NCI-H1092 treated with DMSO at 0.1 percent for 48 hours (cell line): Measurements from ENCODE around the gene TMEM114.

Experiments
- DNase-seq: peaks from one replicate; lab custom pipeline; 2025; lab: John Stamatoyannopoulos, UW

The TMEM114 gene

DNA sequence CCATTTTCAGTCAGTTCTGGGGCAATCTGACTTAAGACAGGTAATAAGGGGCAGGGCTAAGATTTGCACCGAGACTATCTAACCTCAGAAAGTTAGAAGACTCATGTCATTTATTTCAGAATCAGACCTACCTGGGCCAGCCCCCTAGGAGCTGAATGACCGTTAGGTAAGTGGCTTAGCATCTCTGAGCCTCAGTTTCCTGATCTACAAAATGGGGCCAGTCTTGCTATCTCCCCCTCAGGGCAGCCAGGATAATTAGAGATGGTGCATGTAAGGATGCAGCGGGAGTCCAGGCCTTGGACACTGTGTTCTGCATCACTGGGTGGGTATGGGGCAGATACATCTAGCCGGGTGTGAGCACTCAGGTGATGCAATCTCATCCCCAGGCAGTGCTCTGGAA lies 20.8 kb upstream of the TMEM114 start:
- no peak for DNase-seq

DNA sequence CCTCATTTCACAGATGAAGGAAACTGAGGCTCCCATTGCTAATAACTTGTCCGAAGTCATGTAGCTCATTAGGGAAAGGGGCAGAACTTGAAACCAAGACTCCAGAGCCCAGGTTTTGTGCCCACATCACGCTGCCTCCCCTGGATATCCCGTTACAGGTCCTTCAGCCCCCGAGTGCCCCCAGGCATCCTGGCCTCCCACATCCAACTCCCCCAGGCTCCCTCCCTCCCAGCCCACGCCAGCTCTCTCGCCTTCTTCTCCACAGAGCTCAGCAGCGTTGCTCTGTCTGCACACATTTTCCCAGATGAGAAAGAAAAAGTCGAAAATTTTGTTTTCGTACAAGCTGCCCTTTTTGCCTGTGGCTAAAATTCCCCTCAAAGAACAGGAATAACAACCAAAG lies 16.9 kb upstream of the TMEM114 start:
- DNase-seq = no peak

DNA sequence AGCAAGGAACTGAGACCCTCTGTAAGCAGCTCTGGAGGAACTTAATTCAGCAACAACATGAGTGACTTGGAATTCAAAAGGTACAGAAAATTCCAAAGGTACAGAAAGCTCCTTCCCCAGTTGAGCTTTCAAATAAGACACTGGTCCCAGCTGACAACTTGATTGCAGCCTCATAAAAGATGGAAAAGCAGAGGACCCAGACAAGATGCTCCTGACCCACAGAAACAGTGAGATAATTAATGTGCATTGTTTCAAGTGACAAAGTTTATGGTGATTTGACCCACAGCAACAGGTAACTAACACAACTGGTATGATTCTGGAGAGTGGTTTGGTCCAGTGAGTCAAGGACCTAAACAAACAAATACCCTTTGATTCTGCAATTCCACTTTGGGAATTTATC lies 15.2 kb upstream of the TMEM114 start:
- DNase-seq = no peak

DNA sequence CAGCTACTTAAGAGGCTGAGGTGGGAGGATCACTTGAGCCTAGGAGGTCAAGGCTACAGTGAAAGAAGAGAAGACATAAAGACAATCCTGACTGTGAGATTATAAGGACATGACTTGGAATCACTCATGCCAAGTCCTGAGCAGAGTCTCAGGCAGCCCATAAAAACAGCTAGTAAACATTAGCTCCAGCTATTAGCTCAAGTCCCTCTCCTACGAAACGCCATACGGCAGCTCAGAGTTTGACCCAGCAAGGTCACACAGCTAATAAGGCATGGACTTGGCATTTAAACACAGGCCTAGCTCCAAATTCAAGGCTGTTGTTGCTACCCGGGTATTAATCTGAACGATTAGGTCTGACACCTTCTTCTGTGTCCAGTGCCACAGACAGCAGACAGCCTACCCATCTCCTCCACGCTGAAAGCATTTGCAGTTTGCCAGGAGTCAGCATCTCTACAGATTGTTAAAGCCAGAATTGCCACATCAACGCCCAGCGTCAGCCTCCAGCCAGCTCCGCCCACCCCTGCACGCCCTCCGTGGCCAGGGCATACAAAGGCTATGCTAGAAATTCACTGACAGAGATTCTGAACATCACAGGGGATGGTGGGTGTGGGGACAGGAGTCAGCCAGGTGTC lies 9.9 kb upstream of the TMEM114 start:
- no peak for DNase-seq

DNA sequence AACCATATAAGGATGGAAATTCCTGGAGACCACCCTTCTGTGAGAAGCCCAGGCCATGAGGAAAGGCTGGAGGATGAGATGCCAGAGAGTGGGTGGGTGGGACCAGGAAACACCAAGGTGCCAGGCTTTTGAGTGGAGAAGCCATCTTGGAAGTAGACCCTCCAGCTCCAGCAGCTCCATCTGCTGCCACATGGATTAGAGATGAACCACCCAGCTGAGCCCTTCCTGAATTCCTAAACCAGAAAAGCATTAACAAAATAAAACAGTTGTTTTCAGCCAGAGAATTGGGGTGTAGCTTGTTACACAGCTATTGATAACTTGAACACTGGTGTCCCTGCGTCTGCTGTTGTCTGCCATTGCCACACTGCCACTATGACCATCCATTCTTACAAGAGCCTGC lies 6.3 kb upstream of the TMEM114 start:
- DNase-seq = no peak

DNA sequence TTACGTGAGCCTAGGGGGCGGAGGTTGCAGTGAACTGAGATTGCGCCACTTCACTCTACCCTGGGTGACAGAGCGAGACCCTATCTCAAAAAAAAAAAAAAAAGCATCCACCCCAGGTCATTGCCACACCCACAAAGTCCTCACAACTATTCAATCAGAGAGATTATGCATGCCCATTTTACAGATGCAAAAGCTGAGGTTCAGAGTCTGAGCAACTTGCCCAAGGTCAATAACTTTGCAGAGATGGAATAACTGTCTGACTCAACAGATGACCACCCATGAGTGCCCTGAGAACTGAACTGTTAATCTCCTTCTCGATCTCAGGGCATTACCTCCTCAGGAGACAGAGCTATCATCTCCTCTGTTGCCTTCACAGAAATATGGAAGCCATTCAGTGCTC lies 5.5 kb upstream of the TMEM114 start:
- no peak for DNase-seq

DNA sequence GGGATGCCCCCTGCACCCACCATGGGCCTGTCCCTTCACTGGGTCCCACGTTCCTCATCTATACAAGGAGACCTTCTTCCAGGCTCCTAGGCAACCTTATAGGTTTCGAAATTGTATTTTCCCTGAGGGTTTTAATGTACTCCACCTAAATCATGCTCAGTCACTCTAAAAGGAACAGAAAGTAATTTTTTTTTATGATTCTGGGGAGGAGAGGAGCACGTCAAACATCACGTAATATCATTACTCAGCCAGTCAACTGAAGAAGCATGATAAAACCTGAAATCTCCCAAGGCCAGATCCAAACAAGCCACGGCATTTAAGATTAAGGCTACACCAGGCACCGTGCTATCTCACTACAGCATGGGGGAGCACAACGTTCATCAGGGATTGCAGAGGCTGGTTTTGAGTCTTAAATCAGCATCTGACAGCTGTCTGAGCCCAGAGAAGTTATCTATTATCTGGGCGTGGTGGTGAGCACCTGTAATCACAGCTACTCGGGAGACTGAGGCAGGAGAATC lies 3.9 kb upstream of the TMEM114 start:
- no peak for DNase-seq

DNA sequence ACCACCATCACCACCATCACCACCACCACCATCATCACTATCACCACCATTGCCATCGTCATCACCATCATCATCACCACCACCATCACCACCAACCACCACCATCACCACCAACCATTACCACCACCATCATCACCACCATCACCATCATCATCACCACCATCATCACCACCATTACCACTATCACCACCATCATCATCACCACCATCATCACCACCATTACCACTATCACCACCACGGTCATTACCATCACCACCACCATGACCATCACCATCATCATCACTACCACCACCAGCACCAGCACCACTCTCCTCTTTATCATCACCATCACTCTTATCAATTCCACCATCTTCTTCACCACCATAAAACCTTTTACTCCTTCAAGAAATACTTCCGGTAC lies 1.1 kb upstream of the TMEM114 start:
- no peak for DNase-seq

DNA sequence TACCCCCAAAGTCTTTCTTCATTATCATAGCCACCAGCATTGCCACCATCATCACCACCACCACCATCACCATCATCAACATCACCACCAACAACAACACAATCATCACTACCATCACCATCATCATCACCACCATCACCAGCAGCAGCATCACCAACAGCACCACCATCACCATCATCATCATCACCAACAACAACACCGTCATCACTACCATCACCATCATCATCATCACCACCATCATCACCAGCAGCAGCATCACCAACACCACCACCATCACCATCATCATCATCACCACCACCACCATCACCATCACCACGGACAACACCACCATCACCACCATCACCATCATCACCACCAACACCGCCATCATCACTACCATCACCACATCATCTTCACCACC lies 500 bp upstream of the TMEM114 start:
- DNase-seq = no peak

DNA sequence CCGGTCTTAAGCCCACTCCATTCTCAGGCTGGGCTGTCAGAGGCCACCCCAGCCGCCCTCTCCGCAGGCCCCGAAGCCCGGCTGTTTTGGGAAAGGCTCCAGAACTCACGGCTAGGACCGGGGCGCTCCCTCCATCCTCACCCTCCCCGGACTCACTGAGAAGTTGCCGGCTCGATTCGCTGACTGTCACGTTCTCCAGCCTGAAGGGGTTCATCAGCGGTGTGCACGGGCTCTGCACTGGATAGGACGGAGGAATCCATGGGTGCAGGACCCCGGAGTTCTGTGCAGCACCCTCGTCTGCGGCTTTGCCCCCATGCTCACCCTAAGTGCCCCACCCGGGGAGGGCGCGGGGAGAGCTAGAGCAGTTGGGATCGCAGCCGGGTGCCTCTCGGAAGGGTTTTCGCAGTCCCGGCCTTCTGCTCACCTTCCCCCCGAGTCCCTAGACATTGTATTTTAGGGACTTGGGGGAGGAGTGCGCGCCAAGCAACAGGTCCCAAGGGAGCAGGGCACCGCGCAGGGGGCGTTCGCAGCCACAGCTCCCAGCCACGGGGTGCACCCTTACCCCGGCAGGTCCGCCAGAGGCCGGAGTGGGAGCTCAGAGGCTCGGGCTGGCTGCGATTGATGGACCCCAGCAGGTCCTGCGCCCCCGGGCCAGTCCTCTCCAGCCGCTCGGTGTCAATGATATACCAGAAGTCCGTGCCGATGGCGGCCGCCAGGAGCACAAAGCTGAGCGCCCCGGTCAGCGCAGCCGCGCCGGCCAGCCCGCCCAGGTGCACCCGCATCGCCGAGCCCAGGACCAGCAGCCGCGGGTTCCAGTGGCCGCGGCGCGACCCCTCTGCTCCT lies 1.0 kb downstream of the TMEM114 start:
- no peak for DNase-seq

DNA sequence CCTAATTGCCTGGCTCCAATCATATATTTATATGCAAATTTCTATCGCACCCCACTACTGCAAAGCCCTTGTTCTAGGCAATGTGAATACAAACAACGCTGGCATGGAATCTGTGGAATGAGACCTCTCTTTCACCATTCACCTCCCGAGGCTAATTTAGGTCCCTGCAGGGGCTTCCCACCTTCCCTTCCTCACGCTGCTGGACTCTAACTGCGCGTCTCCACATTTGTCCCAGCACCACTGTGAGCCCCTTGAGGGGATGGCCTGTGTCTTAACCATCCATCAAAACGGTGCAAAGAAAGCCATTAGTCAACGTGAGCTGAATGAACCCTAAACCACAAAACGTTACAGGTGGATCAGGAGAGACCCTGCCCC lies 1.6 kb downstream of the TMEM114 start:
- DNase-seq = no peak

DNA sequence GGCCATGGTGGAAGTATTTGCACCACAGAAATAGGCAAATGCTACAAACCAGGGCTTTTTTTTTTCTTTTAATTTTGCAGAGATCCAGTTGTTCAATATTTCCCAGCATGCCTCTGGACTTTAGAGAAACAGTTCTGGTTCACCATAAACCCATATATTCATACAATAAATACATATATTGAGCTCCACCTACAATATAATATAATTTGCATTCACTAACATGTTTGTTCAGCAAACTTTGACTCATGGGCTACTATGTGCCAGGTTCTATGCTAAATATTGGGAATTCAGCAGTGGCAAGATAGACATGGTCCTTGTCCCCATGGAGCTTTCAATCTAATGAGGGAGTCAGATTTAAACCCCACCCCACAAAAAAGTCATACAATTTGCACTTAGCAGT lies 3.2 kb downstream of the TMEM114 start:
- no peak for DNase-seq

DNA sequence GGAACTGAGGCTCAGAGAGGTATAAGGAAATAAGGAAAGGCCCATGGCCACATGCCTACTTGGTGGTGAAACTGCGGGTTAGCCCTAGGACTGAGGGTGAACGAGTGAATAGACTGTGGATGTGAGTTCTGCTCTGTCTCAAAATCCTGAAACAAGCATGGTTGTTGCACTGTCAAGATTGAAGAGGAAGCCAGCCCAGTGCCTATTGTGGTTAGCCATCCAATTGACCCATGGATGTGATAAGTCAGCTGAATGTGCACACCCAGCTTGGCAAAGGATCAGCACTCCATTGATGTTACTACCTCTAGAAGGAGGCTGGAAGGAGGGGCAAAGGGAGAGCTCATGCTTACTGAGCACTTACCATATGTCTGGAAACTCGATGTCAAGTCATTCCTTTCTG lies 4.5 kb downstream of the TMEM114 start:
- no peak for DNase-seq

DNA sequence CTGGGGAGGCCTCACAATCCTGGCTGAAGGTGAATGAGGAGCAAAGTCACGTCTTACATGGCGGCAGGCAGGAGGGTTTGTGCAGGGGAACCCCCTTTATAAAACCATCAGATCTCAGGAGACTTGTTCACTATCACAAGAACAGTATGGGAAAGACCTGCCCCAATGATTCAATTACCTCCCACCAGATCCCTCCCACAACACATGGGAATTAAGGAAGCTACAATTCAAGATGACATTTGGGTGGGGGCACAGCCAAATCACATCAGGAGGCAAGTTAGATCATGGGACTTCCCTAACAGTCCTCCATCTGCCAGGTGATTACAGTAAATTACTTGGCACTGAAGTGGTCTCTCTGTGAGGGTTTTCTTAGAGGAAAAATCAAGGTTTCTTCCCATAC lies 5.3 kb downstream of the TMEM114 start:
- DNase-seq = no peak

DNA sequence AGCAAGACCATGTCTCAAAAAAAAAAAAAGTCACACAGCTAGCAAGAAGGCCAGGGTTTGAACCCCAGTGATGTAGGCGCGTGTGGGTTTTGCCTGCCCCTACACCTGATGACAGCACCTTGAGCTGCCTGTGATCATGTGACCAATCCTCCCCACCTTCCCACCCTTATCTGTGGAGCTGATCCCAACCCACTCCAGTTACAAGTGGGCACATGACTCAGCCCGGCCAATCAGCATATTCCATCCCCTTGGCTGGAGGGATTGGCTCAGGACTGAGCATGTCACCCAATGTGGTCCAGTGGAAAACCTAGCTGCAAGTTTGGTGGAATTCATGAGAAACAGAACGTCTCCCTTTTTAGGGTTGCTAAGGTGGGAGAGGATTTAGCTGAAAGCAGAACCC lies 6.6 kb downstream of the TMEM114 start:
- no peak for DNase-seq

DNA sequence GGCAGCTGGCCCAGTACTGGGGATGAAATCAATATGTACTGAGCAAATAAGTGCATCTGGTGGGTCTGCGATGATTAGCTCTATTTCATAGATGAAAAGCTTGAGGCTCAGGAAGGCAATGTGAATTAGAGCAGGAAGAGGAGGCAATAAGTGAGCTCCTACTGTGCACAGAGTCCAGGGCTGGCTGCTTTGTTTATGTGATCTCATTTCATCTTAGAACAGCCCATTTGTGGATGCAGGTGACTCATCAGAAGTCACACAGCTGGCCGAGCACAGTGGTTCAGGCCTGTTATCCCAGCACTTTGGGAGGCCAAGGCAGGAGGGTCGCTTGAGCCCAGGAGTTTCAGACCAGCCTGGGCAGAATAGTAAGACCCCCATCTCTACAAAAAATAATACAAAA lies 7.1 kb downstream of the TMEM114 start:
- no peak for DNase-seq

DNA sequence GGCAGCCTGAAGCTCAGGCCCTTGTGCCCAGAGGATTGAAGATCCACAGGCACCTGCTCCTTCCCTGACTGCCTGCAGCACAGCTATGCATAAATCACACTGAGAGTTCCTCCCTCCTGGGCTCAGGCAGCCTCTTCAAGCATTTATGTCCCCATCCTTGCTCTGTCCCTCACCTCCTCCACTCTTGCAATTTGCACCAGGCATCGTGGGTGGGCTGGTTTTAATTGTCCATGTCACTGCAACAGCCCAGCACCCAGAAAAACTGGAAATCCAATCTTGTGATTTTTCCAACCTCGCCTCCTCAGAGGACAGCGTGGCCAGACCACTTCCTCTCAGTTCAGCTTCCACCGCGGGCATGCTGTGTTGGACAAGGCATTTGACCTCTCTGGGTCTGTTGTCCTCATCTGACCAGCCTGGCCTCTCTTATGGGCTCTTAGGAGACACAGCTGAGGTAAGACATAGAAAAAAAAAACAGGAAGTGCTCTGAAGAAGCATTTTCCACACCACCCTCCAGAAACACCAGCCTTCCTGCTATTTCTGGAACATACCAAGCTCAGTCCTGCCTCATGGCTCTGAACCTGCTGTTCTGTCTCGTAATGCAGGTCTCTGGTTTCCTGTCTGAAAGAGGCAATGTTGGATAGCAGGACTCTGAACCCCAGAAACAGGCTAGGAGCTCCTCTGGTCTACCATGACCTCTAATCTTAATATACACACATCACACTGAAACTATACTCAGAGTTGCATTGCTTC lies 8.3 kb downstream of the TMEM114 start:
- no peak for DNase-seq

DNA sequence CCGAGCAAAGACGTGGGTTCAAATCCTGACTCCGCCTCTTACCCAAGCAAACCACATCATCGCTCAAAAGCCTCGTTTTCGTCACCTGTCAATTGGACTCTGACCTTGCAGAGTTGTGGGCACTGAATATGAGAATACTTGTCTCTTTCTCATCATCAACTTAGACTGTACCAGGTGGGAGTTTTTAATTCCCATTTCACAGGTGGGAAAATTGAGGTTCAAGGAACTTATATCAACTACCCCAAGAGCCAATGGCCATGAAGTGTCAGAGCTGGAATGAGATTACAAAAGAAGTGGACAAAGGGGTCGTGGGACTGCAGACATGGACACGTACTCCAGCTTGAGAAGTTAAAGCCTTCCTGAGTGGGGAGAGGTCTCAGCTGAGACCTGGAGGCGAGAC lies 10.8 kb downstream of the TMEM114 start:
- no peak for DNase-seq

DNA sequence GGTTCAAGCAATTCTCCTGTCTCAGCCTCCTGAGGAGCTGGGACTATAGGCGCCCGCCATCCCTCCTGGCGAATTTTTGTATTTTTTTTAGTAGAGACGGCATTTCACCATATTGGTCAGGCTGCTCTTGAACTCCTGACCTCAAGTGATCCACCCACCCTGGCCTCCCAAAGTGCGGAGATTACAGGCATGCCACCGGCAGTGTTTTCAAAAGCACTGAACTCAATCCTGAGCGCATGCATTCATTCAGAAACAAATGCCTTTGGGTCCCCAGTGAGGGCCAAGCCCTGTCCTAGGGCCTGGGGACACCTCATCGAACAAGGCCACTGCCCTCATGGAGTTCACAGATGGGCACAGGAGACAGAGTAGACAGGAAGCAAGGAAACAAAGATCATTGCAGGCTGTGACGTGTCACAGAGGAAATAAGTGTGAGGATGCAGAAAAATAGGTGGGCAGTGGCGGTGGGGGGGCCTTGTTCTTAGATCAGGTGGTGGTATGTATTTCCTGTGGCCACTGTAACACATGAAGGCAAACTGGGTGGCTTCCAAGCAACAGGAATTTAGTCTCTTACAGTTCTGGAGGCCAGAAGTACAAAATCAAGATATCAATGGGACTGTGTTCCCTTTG lies 12.5 kb downstream of the TMEM114 start:
- no peak for DNase-seq

DNA sequence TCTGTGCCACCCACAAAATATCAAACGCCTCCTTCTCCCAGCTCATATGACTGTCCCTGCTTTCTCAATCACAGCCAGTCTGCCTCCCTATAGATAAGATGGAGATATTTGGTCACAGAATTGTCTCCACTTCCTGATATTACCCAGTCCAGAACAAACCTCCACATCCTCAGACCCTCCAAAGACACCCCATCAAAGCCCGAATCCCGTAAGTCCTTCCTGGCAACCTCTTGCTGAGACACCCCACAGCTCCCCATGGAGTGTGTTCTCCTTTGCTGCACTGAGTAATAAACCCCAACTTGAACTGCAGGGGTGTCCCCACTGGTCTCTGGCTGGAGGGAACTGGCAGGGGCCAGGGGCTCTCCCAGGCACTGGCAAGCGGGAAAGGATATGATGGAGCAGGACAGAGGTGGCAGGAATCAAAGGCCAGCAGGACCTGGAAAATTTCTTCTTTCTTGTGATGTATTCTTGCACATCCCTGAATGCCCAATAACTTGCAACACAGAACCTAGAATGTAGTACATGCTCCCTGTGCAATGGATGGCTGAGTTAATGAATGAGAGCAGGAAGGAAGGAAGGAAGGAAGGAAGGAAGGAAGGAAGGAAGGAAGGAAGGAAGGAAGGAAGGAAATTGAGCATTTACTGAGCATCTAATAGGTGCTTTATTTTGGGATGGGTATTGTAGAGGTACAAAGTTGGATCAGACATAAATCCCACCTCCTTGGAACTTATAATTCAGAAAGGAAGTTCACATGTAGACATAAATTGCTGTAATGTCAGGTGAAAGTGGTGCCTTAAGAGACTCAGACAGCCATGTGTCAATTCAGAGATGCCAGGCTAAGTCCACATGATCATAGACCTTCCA lies 13.9 kb downstream of the TMEM114 start:
- no peak for DNase-seq

DNA sequence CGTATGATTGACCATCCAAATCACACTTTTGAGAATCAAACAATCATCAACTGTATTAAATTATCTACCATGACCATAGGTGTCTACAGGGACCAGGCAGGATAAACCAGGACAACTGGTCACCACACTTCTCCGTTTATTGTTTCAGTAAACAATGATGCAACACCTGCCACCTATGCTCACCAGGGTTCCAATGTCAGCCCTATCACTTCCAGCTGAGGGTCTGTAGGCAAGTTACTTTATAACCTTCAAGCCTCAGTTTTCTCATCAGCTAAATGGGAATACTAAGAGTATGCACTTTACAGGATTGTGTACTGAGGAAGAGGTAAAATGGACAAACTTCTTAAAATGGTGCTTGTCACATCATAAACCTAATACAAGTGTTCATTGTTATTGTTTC lies 14.9 kb downstream of the TMEM114 start:
- no peak for DNase-seq
